ENCODE measurements around the gene COL24A1.

COL24A1 gene

DNA sequence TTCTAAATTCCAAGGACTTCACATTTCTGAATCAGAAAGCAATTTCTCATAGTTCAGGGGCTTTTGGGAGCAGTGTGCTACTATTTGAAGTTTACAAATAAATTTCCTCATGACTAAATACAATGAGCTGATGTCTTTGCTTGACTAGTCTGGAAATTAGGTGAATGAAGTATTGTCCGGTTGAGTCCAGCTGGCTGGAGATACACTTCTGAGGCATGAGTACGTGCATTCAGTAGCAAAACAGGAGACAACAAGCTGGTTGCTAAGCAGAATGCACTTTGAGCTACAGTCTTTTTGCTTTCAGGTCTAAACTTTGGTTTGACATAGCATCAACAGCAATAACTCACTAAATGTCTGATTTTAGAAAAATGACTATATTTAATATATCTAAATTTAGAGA, 475.5 kb downstream of the COL24A1 start:
- DNase-seq (ENCODE audit: low spot score), result peak; percentile 48

All from RKO (cell line).